Smooth muscle cell (in vitro differentiated cells): ENCODE results near the gene BRIX1. TPM values are rescaled to one million over a fixed set of nuclear protein-coding genes. Genes with fewer than 3 reads are reported as not detected.

Experiments
- DNase-seq: peaks from one replicate; lab custom pipeline; 2025; ENCODE audit not compliant: unreplicated experiment; lab: John Stamatoyannopoulos, UW
- H2AFZ ChIP-seq: fragments of 200-600 bp; sonication (generic); 2 replicates; pipeline ENCODE4 v1.6.0; 2016; ENCODE audit warnings: antibody characterized with exemption, low read depth, mild to moderate bottlenecking
- H3F3A ChIP-seq: fragments of 200-600 bp; sonication (generic); 2 replicates; pipeline ENCODE4 v1.6.0; 2017; ENCODE audit warnings: antibody characterized with exemption, low read depth
- H3K27ac ChIP-seq: fragments of 200-600 bp; sonication (generic); 2 replicates; pipeline ENCODE4 v1.5.1; 2016; ENCODE audit warnings: low read depth, mild to moderate bottlenecking
- H3K27me3 ChIP-seq: fragments of 200-600 bp; sonication (generic); 2 replicates; pipeline ENCODE4 v1.6.1; 2016; ENCODE audit warnings: low read depth, mild to moderate bottlenecking
- H3K36me3 ChIP-seq: fragments of 200-600 bp; sonication (generic); 2 replicates; pipeline ENCODE4 v1.5.1; 2016; ENCODE audit warnings: low read depth
- H3K4me1 ChIP-seq: fragments of 200-600 bp; sonication (generic); 2 replicates; pipeline ENCODE4 v1.5.1; 2016; ENCODE audit warnings: low read depth
- H3K4me2 ChIP-seq: fragments of 200-600 bp; sonication (generic); 2 replicates; pipeline ENCODE4 v1.6.0; 2016; ENCODE audit warnings: mild to moderate bottlenecking
- H3K4me3 ChIP-seq: fragments of 200-600 bp; sonication (generic); 2 replicates; pipeline ENCODE4 v1.5.1; 2016; ENCODE audit warnings: mild to moderate bottlenecking
- H3K79me2 ChIP-seq: fragments of 200-600 bp; sonication (generic); 2 replicates; pipeline ENCODE4 v1.6.0; 2016; ENCODE audit warnings: low read depth, mild to moderate bottlenecking
- H3K9ac ChIP-seq: fragments of 200-600 bp; sonication (generic); 2 replicates; pipeline ENCODE4 v1.6.0; 2016; ENCODE audit warnings: low read depth
- H3K9me3 ChIP-seq: fragments of 200-600 bp; sonication (generic); replicated peaks from 2 replicates; pipeline ENCODE4 v1.5.1; 2016; ENCODE audit warnings: low read depth
- H4K20me1 ChIP-seq: fragments of 200-600 bp; sonication (generic); 2 replicates; pipeline ENCODE4 v1.6.0; 2016; ENCODE audit warnings: low read depth
- CTCF ChIP-seq: fragments of 200-600 bp; sonication (generic); IDR thresholded peaks from 2 replicates; pipeline ENCODE4 v1.5.1; 2017; ENCODE audit warnings: borderline replicate concordance, mild to moderate bottlenecking, antibody characterized with exemption; ENCODE audit not compliant: insufficient read depth, poor library complexity, severe bottlenecking
- WGBS: methylation state at CpG from one replicate; pipeline ENCODE4 v1.1.7; 2016; ENCODE audit warnings: low lambda C conversion rate; 5-methylcytosine and 5-hydroxymethylcytosine counted together
- polyA plus RNA-seq: library from polyadenylated mRNA; unstranded; fragments of >200 nt; fragmentation: Nextera tagmentation; extraction: Ambion mirVana; gene quantifications from 2 replicates; pipeline ENCODE4 v1.2.1, GENCODE V29; 2016
- total RNA-seq: library from RNA; depleted of rRNA; stranded (reverse); fragments of >200 nt; gene quantifications from 2 replicates; pipeline ENCODE4 v1.2.3, GENCODE V29; 2014

Gene BRIX1
- total and polyA plus RNA-seq, 2 experiments from 2014 or later = 34.8 to 39.6 TPM

GRCh38 chr5:34892414-34892813, 23.1 kb upstream of the BRIX1 start:
- Histone ChIP-seq H3K4me2 (no peak overlapping the region), H3K4me1 (no peaks in the 10 kb centered on the region), H2AFZ (no peak overlapping the region), H3F3A (no peaks in the 10 kb centered on the region), H3K9ac (no peak overlapping the region), H3K27me3 (no peaks in the 10 kb centered on the region), H3K36me3 (no peaks in the 10 kb centered on the region), H3K4me3 (no peak overlapping the region), H3K79me2 (no peaks in the 10 kb centered on the region), H3K9me3 (no peaks in the 10 kb centered on the region), H3K27ac (no peak overlapping the region), H4K20me1 (no peaks in the 10 kb centered on the region)
- no peak for TF ChIP-seq CTCF
- DNase-seq = no peak
- WGBS = 89% methylated on average over 6 of the region's 6 CpGs

GRCh38 chr5:34894716-34895115, 20.8 kb upstream of the BRIX1 start:
- Histone ChIP-seq H3K27me3 (no peaks in the 10 kb centered on the region), H3K4me3 (no peak overlapping the region), H3K36me3 (no peaks in the 10 kb centered on the region), H3K9ac (no peak overlapping the region), H4K20me1 (no peaks in the 10 kb centered on the region), H3K79me2 (no peaks in the 10 kb centered on the region), H3K27ac (no peak overlapping the region), H3K9me3 (no peaks in the 10 kb centered on the region), H3K4me2 (no peak overlapping the region), H3K4me1 (no peaks in the 10 kb centered on the region), H3F3A (no peaks in the 10 kb centered on the region), H2AFZ (no peak overlapping the region)
- DNase-seq = no peak
- no peak for TF ChIP-seq CTCF
- WGBS = 94% methylated on average over 1 of the region's 1 CpG

GRCh38 chr5:34895641-34896419, 19.7 kb upstream of the BRIX1 start:
- H4K20me1 ChIP-seq = no peaks in the 10 kb centered on the region
- no peak for DNase-seq
- H3K36me3 ChIP-seq = no peaks in the 10 kb centered on the region
- no peak overlapping the region for H2AFZ ChIP-seq
- no peaks in the 10 kb centered on the region for H3K27me3 ChIP-seq
- H3K9me3 ChIP-seq = no peaks in the 10 kb centered on the region
- H3K4me3 ChIP-seq = no peak overlapping the region
- H3K4me1 ChIP-seq = no peaks in the 10 kb centered on the region
- no peaks in the 10 kb centered on the region for H3F3A ChIP-seq
- no peak for TF ChIP-seq CTCF
- WGBS = 90% methylated on average over 2 of the region's 2 CpGs
- no peaks in the 10 kb centered on the region for H3K79me2 ChIP-seq
- H3K27ac ChIP-seq = no peak overlapping the region
- no peak overlapping the region for H3K9ac ChIP-seq
- no peak overlapping the region for H3K4me2 ChIP-seq

GRCh38 chr5:34897646-34898045, 17.9 kb upstream of the BRIX1 start:
- H3K79me2 ChIP-seq = no peaks in the 10 kb centered on the region
- H3K9me3 ChIP-seq = no peaks in the 10 kb centered on the region
- TF ChIP-seq CTCF = no peak
- no peak overlapping the region for H3K27ac ChIP-seq
- no peaks in the 10 kb centered on the region for H4K20me1 ChIP-seq
- H3F3A ChIP-seq = no peaks in the 10 kb centered on the region
- no peak overlapping the region for H3K4me3 ChIP-seq
- no peaks in the 10 kb centered on the region for H3K36me3 ChIP-seq
- H3K4me2 ChIP-seq = no peak overlapping the region
- no peak overlapping the region for H2AFZ ChIP-seq
- no peak for DNase-seq
- H3K4me1 ChIP-seq = no peaks in the 10 kb centered on the region
- no peaks in the 10 kb centered on the region for H3K27me3 ChIP-seq
- H3K9ac ChIP-seq = no peak overlapping the region
